ENCODE measurements around the gene TM6SF1.
"Not testable (repeated sequence)": the region's sequence is repeated elsewhere in the genome, so short reads cannot be mapped to it uniquely, and the experiment has no call there.

The TM6SF1 gene

GRCh38 chr15:83158393-83158792 lies 50.9 kb downstream of the TM6SF1 start:
- no peak for DNase-seq (ENCODE audit: low spot score in 2 of 2)
- Histone ChIP-seq H3K36me3 (replicated peaks) (peaks cover 21% of the 10 kb centered on the region), H3K4me3 (no peak overlapping the region), H3K9me3 (no peaks in the 10 kb centered on the region), H3K4me1 (peaks cover 17% of the 10 kb centered on the region), H3K27me3 (ENCODE audit: low read depth) (no peaks in the 10 kb centered on the region)
- in situ Hi-C loops (cut with MboI; ENCODE audit: low sequenced_read_pairs): no loop called here

- Histone ChIP-seq H3K36me3 (replicated peaks) (peaks cover 21% of the 10 kb centered on the region), H3K4me1 (peaks cover 9% of the 10 kb centered on the region), H3K27me3 (ENCODE audit: low read depth) (no peaks in the 10 kb centered on the region), H3K9me3 (no peaks in the 10 kb centered on the region), H3K4me3 (no peak overlapping the region)
- no peak for DNase-seq (ENCODE audit: low spot score in 2 of 2)
- in situ Hi-C loops (cut with MboI; ENCODE audit: low sequenced_read_pairs): no loop called here
Observed at GRCh38 chr15:83160741-83161140, 53.3 kb downstream of the TM6SF1 start.

GRCh38 chr15:83163032-83163431 lies 55.6 kb downstream of the TM6SF1 start:
- H3K36me3 ChIP-seq (replicated peaks): peaks cover 4% of the 10 kb centered on the region; the same call in 1 of the 2 replicates
- H3K4me1 ChIP-seq: no peaks in the 10 kb centered on the region
- H3K4me3 ChIP-seq: no peak overlapping the region
- DNase-seq (ENCODE audit: low spot score in 2 of 2): no peak
- H3K27me3 ChIP-seq (ENCODE audit: low read depth): no peaks in the 10 kb centered on the region
- H3K9me3 ChIP-seq: peaks cover 6% of the 10 kb centered on the region; the same call in 1 of the 2 replicates
- in situ Hi-C loops (cut with MboI; ENCODE audit: low sequenced_read_pairs): no loop called here

- Histone ChIP-seq H3K36me3 (replicated peaks) (peaks cover 4% of the 10 kb centered on the region; the same call in 1 of the 2 replicates), H3K27me3 (ENCODE audit: low read depth) (no peaks in the 10 kb centered on the region), H3K4me1 (no peaks in the 10 kb centered on the region), H3K4me3 (no peak overlapping the region), H3K9me3 (peaks cover 6% of the 10 kb centered on the region; the same call in 1 of the 2 replicates)
- in situ Hi-C loops (cut with MboI; ENCODE audit: low sequenced_read_pairs): no loop called here
- DNase-seq (ENCODE audit: low spot score in 2 of 2): no peak
Observed at GRCh38 chr15:83164111-83164770, 56.8 kb downstream of the TM6SF1 start.

- DNase-seq (ENCODE audit: low spot score in 2 of 2): no peak
- in situ Hi-C loops (cut with MboI; ENCODE audit: low sequenced_read_pairs): no loop called here
- H3K27me3 ChIP-seq (ENCODE audit: low read depth): no peaks in the 10 kb centered on the region
Observed at GRCh38 chr15:83164771-83165404, 57.4 kb downstream of the TM6SF1 start.

GRCh38 chr15:83166218-83166617 lies 58.8 kb downstream of the TM6SF1 start:
- H3K4me1 ChIP-seq: no peaks in the 10 kb centered on the region
- in situ Hi-C loops (cut with MboI; ENCODE audit: low sequenced_read_pairs): no loop called here
- H3K4me3 ChIP-seq: no peak overlapping the region
- DNase-seq (ENCODE audit: low spot score in 2 of 2): no peak
- H3K9me3 ChIP-seq: peaks cover 12% of the 10 kb centered on the region
- H3K27me3 ChIP-seq (ENCODE audit: low read depth): no peaks in the 10 kb centered on the region
- H3K36me3 ChIP-seq (replicated peaks): no peaks in the 10 kb centered on the region; the same call in 1 of the 2 replicates

More at GRCh38 chr15:83164771-83165404, 57.4 kb downstream of the TM6SF1 start:
- H3K4me1 ChIP-seq: no peaks in the 10 kb centered on the region
- H3K9me3 ChIP-seq: peaks cover 6% of the 10 kb centered on the region; the same call in 1 of the 2 replicates
- H3K4me3 ChIP-seq: no peak overlapping the region
- peaks cover 4% of the 10 kb centered on the region; the same call in 1 of the 2 replicates for H3K36me3 ChIP-seq (replicated peaks)

GRCh38 chr15:83166830-83167229 lies 59.4 kb downstream of the TM6SF1 start:
- Histone ChIP-seq H3K4me3 (no peak overlapping the region), H3K9me3 (peaks cover 12% of the 10 kb centered on the region), H3K36me3 (replicated peaks) (no peaks in the 10 kb centered on the region; the same call in 1 of the 2 replicates), H3K4me1 (no peaks in the 10 kb centered on the region), H3K27me3 (ENCODE audit: low read depth) (no peaks in the 10 kb centered on the region)
- in situ Hi-C loops (cut with MboI; ENCODE audit: low sequenced_read_pairs): no loop called here
- DNase-seq (ENCODE audit: low spot score in 2 of 2): no peak

- H3K36me3 ChIP-seq (replicated peaks); H3K27me3 ChIP-seq (ENCODE audit: low read depth); H3K4me1 ChIP-seq; in situ Hi-C loops (cut with MboI; ENCODE audit: low sequenced_read_pairs); H3K4me3 ChIP-seq; DNase-seq (ENCODE audit: low spot score in 2 of 2): not testable (repeated sequence)
- H3K9me3 ChIP-seq: peaks cover 12% of the 10 kb centered on the region
Observed at GRCh38 chr15:83169576-83169975, 62.1 kb downstream of the TM6SF1 start.

- Histone ChIP-seq H3K36me3 (replicated peaks) (no peaks in the 10 kb centered on the region), H3K27me3 (ENCODE audit: low read depth) (no peaks in the 10 kb centered on the region), H3K4me3 (no peak overlapping the region), H3K4me1 (no peaks in the 10 kb centered on the region), H3K9me3 (peaks cover 12% of the 10 kb centered on the region)
- in situ Hi-C loops (cut with MboI; ENCODE audit: low sequenced_read_pairs): no loop called here
- DNase-seq (ENCODE audit: low spot score in 2 of 2): no peak
Observed at GRCh38 chr15:83170474-83171165, 63.2 kb downstream of the TM6SF1 start.

GRCh38 chr15:83174891-83175290 lies 67.4 kb downstream of the TM6SF1 start:
- Histone ChIP-seq H3K4me3 (no peak overlapping the region), H3K27me3 (ENCODE audit: low read depth) (no peaks in the 10 kb centered on the region), H3K36me3 (replicated peaks) (no peaks in the 10 kb centered on the region), H3K9me3 (peaks cover 6% of the 10 kb centered on the region), H3K4me1 (peaks cover 3% of the 10 kb centered on the region)
- no peak for DNase-seq (ENCODE audit: low spot score in 2 of 2)
- in situ Hi-C loops (cut with MboI; ENCODE audit: low sequenced_read_pairs): no loop called here

GRCh38 chr15:83178390-83178789 lies 70.9 kb downstream of the TM6SF1 start:
- Histone ChIP-seq H3K27me3 (ENCODE audit: low read depth) (no peaks in the 10 kb centered on the region), H3K4me3 (no peak overlapping the region), H3K36me3 (replicated peaks) (no peaks in the 10 kb centered on the region), H3K4me1 (peaks cover 8% of the 10 kb centered on the region), H3K9me3 (no peaks in the 10 kb centered on the region)
- DNase-seq (ENCODE audit: low spot score in 2 of 2): no peak
- in situ Hi-C loops (cut with MboI; ENCODE audit: low sequenced_read_pairs): no loop called here

GRCh38 chr15:83178869-83179325 lies 71.5 kb downstream of the TM6SF1 start:
- in situ Hi-C loops (cut with MboI; ENCODE audit: low sequenced_read_pairs): no loop called here
- no peaks in the 10 kb centered on the region for H3K9me3 ChIP-seq
- no peaks in the 10 kb centered on the region for H3K27me3 ChIP-seq (ENCODE audit: low read depth)
- no peaks in the 10 kb centered on the region for H3K36me3 ChIP-seq (replicated peaks)
- H3K4me3 ChIP-seq: no peak overlapping the region
- DNase-seq (ENCODE audit: low spot score in 2 of 2): no peak
- H3K4me1 ChIP-seq: peaks cover 8% of the 10 kb centered on the region

- Histone ChIP-seq H3K27me3 (ENCODE audit: low read depth) (no peaks in the 10 kb centered on the region), H3K4me3 (no peak overlapping the region), H3K4me1 (no peaks in the 10 kb centered on the region; the same call in 1 of the 2 replicates), H3K36me3 (replicated peaks) (no peaks in the 10 kb centered on the region; the same call in 1 of the 2 replicates), H3K9me3 (no peaks in the 10 kb centered on the region)
- DNase-seq (ENCODE audit: low spot score in 2 of 2): no peak
- in situ Hi-C loops (cut with MboI; ENCODE audit: low sequenced_read_pairs): no loop called here
Observed at GRCh38 chr15:83185561-83185960, 78.1 kb downstream of the TM6SF1 start.

All from HAP-1 (cell line).